HCT116 (cell line): ENCODE results near the gene ZFR2. TPM values are rescaled to one million over a fixed set of nuclear protein-coding genes. Genes with fewer than 3 reads are reported as not detected.

ENCODE experiments used
- ATAC-seq: fragments of 200-7000 bp; cut with Tn5 transposase; 2 replicates; pipeline ENCODE4 v1.9.1; 2020; ENCODE audit warnings: mild to moderate bottlenecking, moderate library complexity
- BruUV-seq: library from RNA; stranded (reverse); fragments of 400-500 nt; replicated peaks from 2 replicates; lab custom pipeline; 2021; lab: Mats Ljungman, UMichigan
- CTCF ChIA-PET: fragments of 300-600 bp; sonication (Branson Sonifier 250); formaldehyde crosslinking; loops from one replicate; lab custom pipeline; 2021; ENCODE audit warnings: antibody characterized with exemption; lab: Charles Lee
- POLR2A ChIA-PET: fragments of 300-600, 350-600 bp; sonication (Branson Sonifier 250); formaldehyde crosslinking; loops from one replicate; lab custom pipeline; 2021; ENCODE audit warnings: antibody characterized with exemption; lab: Charles Lee
- RAD21 ChIA-PET, 2 experiments: fragments of 300-600 bp; sonication (Branson Sonifier 250); formaldehyde crosslinking; loops; one replicate each; lab custom pipeline; 2023; ENCODE audit warnings: low total read pairs in 2 of 2; ENCODE audit not compliant: uncharacterized antibody in 2 of 2, unreplicated experiment in 2 of 2, low non-redundant PET in 1 of 2; lab: Charles Lee
- DNase-seq: peaks from one replicate; pipeline ENCODE4 v3.0.0-alpha.2; 2010; ENCODE audit warnings: low read depth, low spot score
- H2AFZ ChIP-seq: fragments of 200-600 bp; shearing (Covaris generic), sonication (generic); 2 replicates; pipeline ENCODE4 v1.6.1; 2017; ENCODE audit warnings: low read depth, mixed run types, mixed read lengths, antibody characterized with exemption, low read length; ENCODE audit not compliant: poor library complexity, severe bottlenecking
- H3K27ac ChIP-seq: 2 replicates; pipeline ENCODE4 v1.5.1; 2012; ENCODE audit warnings: low read depth, low read length
- H3K27me3 ChIP-seq: fragments of 200-600 bp; sonication (generic); 2 replicates; pipeline ENCODE4 v1.6.1; 2016; ENCODE audit warnings: mixed run types, low read length, mixed read lengths; ENCODE audit not compliant: insufficient read depth
- H3K36me3 ChIP-seq, 2 experiments: fragments of 200-500 bp in 1 of 2; fragments of 200-600 bp in 1 of 2; sonication (Bioruptor generic) in 1 of 2; sonication (generic) in 1 of 2; 2 replicates each; pipeline versions ENCODE4 v1.5.1 to v1.6.1; 2014 to 2016; ENCODE audit warnings: low read length in 2 of 2, inconsistent platforms in 1 of 2, mixed read lengths in 1 of 2, mixed run types in 1 of 2; ENCODE audit not compliant: insufficient read depth in 2 of 2, control insufficient read depth in 1 of 2
- H3K4me1 ChIP-seq, 2 experiments: fragments of 200-600 bp in 1 of 2; sonication (generic) in 1 of 2; 2 replicates each; pipeline versions ENCODE4 v1.5.1 to v1.6.1; 2012 to 2017; ENCODE audit warnings: low read length in 2 of 2, inconsistent platforms in 1 of 2, mild to moderate bottlenecking in 1 of 2, mixed read lengths in 1 of 2, mixed run types in 1 of 2, moderate library complexity in 1 of 2; ENCODE audit not compliant: insufficient read depth in 2 of 2, control insufficient read depth in 1 of 2
- H3K4me2 ChIP-seq: fragments of 200-600 bp; sonication (generic); 2 replicates; pipeline ENCODE4 v1.6.1; 2017; ENCODE audit warnings: mixed run types, low read length, mixed read lengths
- H3K4me3 ChIP-seq, 2 experiments: fragments of 200-600 bp in 1 of 2; sonication (generic) in 1 of 2; replicated peaks in 1 of 2; 2 replicates each; pipeline ENCODE4 v1.5.1; 2011 to 2016; ENCODE audit warnings: low read length in 2 of 2, control low read depth in 1 of 2, low read depth in 1 of 2, mild to moderate bottlenecking in 1 of 2, mixed read lengths in 1 of 2, mixed run types in 1 of 2
- H3K79me2 ChIP-seq: fragments of 200-600 bp; sonication (generic); 2 replicates; pipeline ENCODE4 v1.6.1; 2017; ENCODE audit warnings: mild to moderate bottlenecking, mixed run types, low read length, moderate library complexity, mixed read lengths; ENCODE audit not compliant: insufficient read depth
- H3K9ac ChIP-seq: fragments of 200-600 bp; sonication (generic); 2 replicates; pipeline ENCODE4 v1.6.1; 2016; ENCODE audit warnings: low read length, mixed read lengths
- H3K9me2 ChIP-seq: fragments of 200-600 bp; sonication (generic), shearing (Covaris generic); 2 replicates; pipeline ENCODE4 v1.6.1; 2017; ENCODE audit warnings: mixed run types, mild to moderate bottlenecking, moderate library complexity; ENCODE audit not compliant: insufficient read depth
- H3K9me3 ChIP-seq, 2 experiments: fragments of 200-500 bp in 1 of 2; fragments of 200-600 bp in 1 of 2; sonication (Bioruptor generic) in 1 of 2; sonication (generic) in 1 of 2; 2 replicates each; pipeline ENCODE4 v1.6.1; 2014 to 2017; ENCODE audit warnings: low read length in 2 of 2, mixed read lengths in 2 of 2, inconsistent platforms in 1 of 2, low read depth in 1 of 2, mild to moderate bottlenecking in 1 of 2, mixed run types in 1 of 2, moderate library complexity in 1 of 2; ENCODE audit not compliant: control insufficient read depth in 1 of 2, insufficient read depth in 1 of 2
- H4K20me1 ChIP-seq: fragments of 200-600 bp; sonication (generic), shearing (Covaris generic); 2 replicates; pipeline ENCODE4 v1.6.1; 2017; ENCODE audit warnings: mixed run types, mild to moderate bottlenecking, moderate library complexity; ENCODE audit not compliant: insufficient read depth
- CBX3 ChIP-seq: IDR thresholded peaks from 2 replicates; pipeline ENCODE4 v1.6.1; 2012; ENCODE audit warnings: low read depth
- EGR1 ChIP-seq: IDR thresholded peaks from 2 replicates; pipeline ENCODE4 v1.6.1; 2012; ENCODE audit warnings: low read depth
- ELF1 ChIP-seq: IDR thresholded peaks from 2 replicates; pipeline ENCODE4 v1.6.1; 2012; ENCODE audit warnings: low read depth, borderline replicate concordance
- EZH2 ChIP-seq: fragments of 200-600 bp; sonication (generic); IDR thresholded peaks from 2 replicates; pipeline ENCODE4 v1.6.1; 2017; ENCODE audit warnings: antibody characterized with exemption, mixed run types
- FOSL1 ChIP-seq: IDR thresholded peaks from 2 replicates; pipeline ENCODE4 v1.6.1; 2012; ENCODE audit warnings: low read depth
- JUND ChIP-seq: IDR thresholded peaks from 2 replicates; pipeline ENCODE4 v1.6.1; 2012
- POLR2A ChIP-seq: IDR thresholded peaks from 2 replicates; pipeline ENCODE4 v1.7.0; 2011; ENCODE audit warnings: borderline replicate concordance; ENCODE audit not compliant: insufficient read depth, insufficient read length; ENCODE audit errors: extremely low read depth
- POLR2AphosphoS5 ChIP-seq: IDR thresholded peaks from 2 replicates; pipeline ENCODE4 v1.6.1; 2011; ENCODE audit warnings: mild to moderate bottlenecking, low read depth, low read length, moderate library complexity
- SIN3A ChIP-seq: IDR thresholded peaks from 2 replicates; pipeline ENCODE4 v1.6.1; 2012; ENCODE audit warnings: low read depth
- SP1 ChIP-seq: IDR thresholded peaks from 2 replicates; pipeline ENCODE4 v1.6.1; 2012; ENCODE audit warnings: low read depth
- SRF ChIP-seq: IDR thresholded peaks from 2 replicates; pipeline ENCODE4 v1.6.1; 2012; ENCODE audit warnings: low read depth
- TCF7L2 ChIP-seq: IDR thresholded peaks from 2 replicates; pipeline ENCODE4 v1.7.0; 2011; ENCODE audit warnings: borderline replicate concordance, inconsistent platforms; ENCODE audit not compliant: insufficient read depth, insufficient read length; ENCODE audit errors: extremely low read depth
- YY1 ChIP-seq: IDR thresholded peaks from 2 replicates; pipeline ENCODE4 v1.6.1; 2011; ENCODE audit warnings: low read length, low read depth, moderate library complexity, mild to moderate bottlenecking; ENCODE audit not compliant: insufficient replicate concordance; ENCODE audit errors: extremely low read depth
- ZFX ChIP-seq: fragments of 450-650 bp; IDR thresholded peaks from 2 replicates; pipeline ENCODE4 v1.6.1; 2017
- intact Hi-C: fragments of 100-400 bp; cut with micrococcal nuclease; formaldehyde crosslinking; loops from 2 replicates; pipeline ENCODE4 v1.10.0; 2022
- total RNA-seq: library from RNA; stranded (reverse); gene quantifications from one replicate; pipeline ENCODE4 v1.2.1, GENCODE V29; 2021; ENCODE audit not compliant: unreplicated experiment
- TF ChIP-seq, protein P1 (sequence below): IDR thresholded peaks from 2 replicates; pipeline ENCODE4 v1.6.1; 2011; ENCODE audit warnings: mild to moderate bottlenecking, low read length, moderate library complexity; ENCODE audit not compliant: insufficient replicate concordance; ENCODE audit errors: extremely low read depth
- TF ChIP-seq, protein P2 (sequence below): IDR thresholded peaks from 2 replicates; pipeline ENCODE4 v1.6.1; 2012

Gene ZFR2
- total RNA-seq, 1 experiment from 2014 or later, result 0.34 TPM

DNA sequence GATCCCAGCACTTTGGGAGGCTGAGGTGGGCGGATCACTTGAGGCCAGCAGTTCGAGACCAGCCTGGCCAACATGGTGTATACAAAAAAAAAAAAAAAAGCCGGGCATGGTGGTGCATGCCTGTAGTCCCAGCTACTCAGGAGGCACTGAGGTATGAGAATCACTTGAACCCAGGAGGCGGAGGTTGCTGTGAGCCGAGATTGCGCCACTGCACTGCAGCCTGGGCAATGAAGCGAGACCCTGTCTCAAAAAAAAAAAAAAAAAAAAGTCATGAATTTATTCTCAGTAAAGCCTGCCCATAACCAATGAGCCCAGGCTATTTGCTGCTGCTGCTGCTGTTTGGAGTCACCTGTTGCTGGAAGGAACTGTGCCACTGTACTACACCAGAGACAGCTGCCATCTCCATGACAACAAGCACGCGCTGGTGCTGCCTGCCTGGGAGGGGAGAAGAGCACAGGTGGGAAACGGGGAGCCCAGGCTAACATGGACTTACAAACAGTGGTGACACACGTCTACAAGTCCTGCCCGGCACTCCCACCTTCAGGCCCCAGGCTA, 11.3 kb downstream of the ZFR2 start:
- Histone ChIP-seq H3K36me3 (no peaks in the 10 kb centered on the region), H3K4me1 (peaks cover 5 to 13% of the 10 kb centered on the region in 2 experiments), H3K79me2 (no peaks in the 10 kb centered on the region), H4K20me1 (no peaks in the 10 kb centered on the region), H3K4me3 (no peak overlapping the region), H3K9ac (no peak overlapping the region), H3K4me2 (no peak overlapping the region), H3K9me2 (no peaks in the 10 kb centered on the region), H3K27me3 (no peaks in the 10 kb centered on the region), H3K27ac (no peak overlapping the region), H2AFZ (no peak overlapping the region), H3K9me3 (no peaks in the 10 kb centered on the region)
- ChIA-PET RAD21 (interaction anchor here in 1 of 2 experiments (0.6 kb wide), 1 partner anchor 199 kb away, joined by 4 read pairs; no protein-coding TSS in a partner anchor), POLR2A (no interaction called here), CTCF (no interaction called here)
- ATAC-seq (no peak), DNase-seq (no peak)
- no TSS peak for BruUV-seq
- TF ChIP-seq TCF7L2 (no peak), JUND (no peak)
- intact Hi-C loops, result loop anchor here (10.0 kb wide), 1 partner anchor 287 kb away; no protein-coding TSS in a partner anchor

DNA sequence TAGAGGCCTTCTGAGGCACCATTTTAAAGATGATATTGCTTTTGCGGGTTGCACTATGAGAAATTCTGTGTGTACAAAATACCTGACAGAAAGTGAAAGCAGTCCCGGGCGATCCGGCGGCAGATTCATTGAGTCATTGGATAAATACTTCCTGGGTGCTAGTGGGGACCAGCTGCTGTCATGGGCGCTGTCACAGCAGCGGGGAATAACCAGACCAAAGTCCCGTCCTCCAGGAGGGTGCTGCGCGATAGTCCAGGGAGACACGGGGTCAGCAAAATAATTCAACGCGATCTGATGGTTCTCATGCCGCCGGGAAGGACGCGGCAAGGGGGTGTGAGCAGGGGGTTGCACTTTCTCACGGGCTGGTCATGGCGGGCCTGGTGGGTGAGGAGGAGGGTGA, 13.5 kb downstream of the ZFR2 start:
- RAD21 ChIA-PET, result no interaction called here
- H3K9me2 ChIP-seq, result no peaks in the 10 kb centered on the region
- no peaks in the 10 kb centered on the region for H3K36me3 ChIP-seq
- intact Hi-C loops, result loop anchor here (10.0 kb wide), 1 partner anchor 289 kb away; no protein-coding TSS in a partner anchor
- H3K9me3 ChIP-seq, result no peaks in the 10 kb centered on the region
- no peak overlapping the region for H2AFZ ChIP-seq
- H3K9ac ChIP-seq, result no peak overlapping the region
- no peak overlapping the region for H3K27ac ChIP-seq
- H4K20me1 ChIP-seq, result no peaks in the 10 kb centered on the region
- no peaks in the 10 kb centered on the region for H3K79me2 ChIP-seq
- POLR2A ChIA-PET, result no interaction called here
- H3K4me3 ChIP-seq, result peak overlapping the region in 1 of 2 experiments; percentile 13; a peak in 1 of 4 replicates
- CTCF ChIA-PET, result no interaction called here
- H3K4me2 ChIP-seq, result peak overlapping the region; percentile 49
- ATAC-seq (no peak), DNase-seq (no peak)
- no TSS peak for BruUV-seq
- H3K27me3 ChIP-seq, result no peaks in the 10 kb centered on the region
- H3K4me1 ChIP-seq, result peaks cover 18 to 30% of the 10 kb centered on the region in 2 experiments
- TF ChIP-seq EZH2 (no peak), SRF (no peak), CBX3 (no peak), ELF1 (no peak), YY1 (no peak), FOSL1 (no peak), POLR2A (no peak), ZFX (no peak), POLR2AphosphoS5 (no peak), SP1 (no peak), EGR1 (no peak), SIN3A (no peak)
- TF ChIP-seq, protein P1, sequence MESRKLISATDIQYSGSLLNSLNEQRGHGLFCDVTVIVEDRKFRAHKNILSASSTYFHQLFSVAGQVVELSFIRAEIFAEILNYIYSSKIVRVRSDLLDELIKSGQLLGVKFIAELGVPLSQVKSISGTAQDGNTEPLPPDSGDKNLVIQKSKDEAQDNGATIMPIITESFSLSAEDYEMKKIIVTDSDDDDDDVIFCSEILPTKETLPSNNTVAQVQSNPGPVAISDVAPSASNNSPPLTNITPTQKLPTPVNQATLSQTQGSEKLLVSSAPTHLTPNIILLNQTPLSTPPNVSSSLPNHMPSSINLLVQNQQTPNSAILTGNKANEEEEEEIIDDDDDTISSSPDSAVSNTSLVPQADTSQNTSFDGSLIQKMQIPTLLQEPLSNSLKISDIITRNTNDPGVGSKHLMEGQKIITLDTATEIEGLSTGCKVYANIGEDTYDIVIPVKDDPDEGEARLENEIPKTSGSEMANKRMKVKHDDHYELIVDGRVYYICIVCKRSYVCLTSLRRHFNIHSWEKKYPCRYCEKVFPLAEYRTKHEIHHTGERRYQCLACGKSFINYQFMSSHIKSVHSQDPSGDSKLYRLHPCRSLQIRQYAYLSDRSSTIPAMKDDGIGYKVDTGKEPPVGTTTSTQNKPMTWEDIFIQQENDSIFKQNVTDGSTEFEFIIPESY, result no peak
- TF ChIP-seq, protein P2, sequence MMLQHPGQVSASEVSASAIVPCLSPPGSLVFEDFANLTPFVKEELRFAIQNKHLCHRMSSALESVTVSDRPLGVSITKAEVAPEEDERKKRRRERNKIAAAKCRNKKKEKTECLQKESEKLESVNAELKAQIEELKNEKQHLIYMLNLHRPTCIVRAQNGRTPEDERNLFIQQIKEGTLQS, result no peak
